MM.1S (cell line): ENCODE data around the gene TRAF3IP1.

Experiments
- DNase-seq: peaks from one replicate; pipeline ENCODE4 v3.0.0-alpha.2; 2015
- H2AFZ ChIP-seq: fragments of 300-600 bp; sonication (generic); 2 replicates; pipeline ENCODE4 v1.6.0; 2016; ENCODE audit warnings: antibody characterized with exemption, low read length
- H3F3A ChIP-seq: fragments of 300-600 bp; sonication (generic); 2 replicates; pipeline ENCODE4 v1.6.1; 2016; ENCODE audit warnings: mild to moderate bottlenecking, antibody characterized with exemption, low read length, moderate library complexity, mixed read lengths; ENCODE audit not compliant: insufficient read depth
- H3K27ac ChIP-seq: fragments of 300-600 bp; sonication (generic); 2 replicates; pipeline ENCODE4 v1.5.1; 2016; ENCODE audit warnings: mild to moderate bottlenecking, low read length
- H3K27me3 ChIP-seq: fragments of 300-600 bp; sonication (generic); replicated peaks from 2 replicates; pipeline ENCODE4 v1.6.0; 2016; ENCODE audit warnings: low read length; ENCODE audit not compliant: insufficient read depth
- H3K36me3 ChIP-seq: fragments of 300-600 bp; sonication (generic); replicated peaks from 2 replicates; pipeline ENCODE4 v1.6.1; 2016; ENCODE audit warnings: mild to moderate bottlenecking, low read length, mixed read lengths; ENCODE audit not compliant: insufficient read depth
- H3K4me1 ChIP-seq: fragments of 300-600 bp; sonication (generic); 2 replicates; pipeline ENCODE4 v1.6.1; 2016; ENCODE audit warnings: low read length, mixed read lengths
- H3K4me2 ChIP-seq: fragments of 300-600 bp; sonication (generic); 2 replicates; pipeline ENCODE4 v1.6.0; 2016; ENCODE audit warnings: low read depth, low read length
- H3K4me3 ChIP-seq: fragments of 300-600 bp; sonication (generic); 2 replicates; pipeline ENCODE4 v1.5.1; 2016; ENCODE audit warnings: low read length, mixed read lengths
- H3K79me2 ChIP-seq: fragments of 300-600 bp; sonication (generic); 2 replicates; pipeline ENCODE4 v1.6.1; 2016; ENCODE audit warnings: mixed run types, low read length, mixed read lengths
- H3K9ac ChIP-seq: fragments of 300-600 bp; sonication (generic); 2 replicates; pipeline ENCODE4 v1.6.1; 2016; ENCODE audit warnings: low read length, mixed read lengths
- H3K9me2 ChIP-seq: fragments of 300-600 bp; sonication (generic); replicated peaks from 2 replicates; pipeline ENCODE4 v1.6.1; 2016; ENCODE audit warnings: mild to moderate bottlenecking, low read length, mixed read lengths; ENCODE audit not compliant: insufficient read depth
- H3K9me3 ChIP-seq: fragments of 300-600 bp; sonication (generic); replicated peaks from 2 replicates; pipeline ENCODE4 v1.6.1; 2016; ENCODE audit warnings: mild to moderate bottlenecking, low read length, mixed read lengths; ENCODE audit not compliant: insufficient read depth
- H4K20me1 ChIP-seq: fragments of 300-600 bp; sonication (generic); 2 replicates; pipeline ENCODE4 v1.6.1; 2016; ENCODE audit warnings: mild to moderate bottlenecking, low read length, moderate library complexity, mixed read lengths; ENCODE audit not compliant: insufficient read depth
- CTCF ChIP-seq: fragments of 300-600 bp; sonication (generic); IDR thresholded peaks from 2 replicates; pipeline ENCODE4 v1.5.1; 2016; ENCODE audit warnings: antibody characterized with exemption, low read length, mixed read lengths
- EZH2 ChIP-seq: fragments of 300-600 bp; sonication (generic); optimal IDR thresholded peaks from 2 replicates; pipeline ENCODE3; 2017; ENCODE audit warnings: low read depth, mild to moderate bottlenecking, antibody characterized with exemption, low read length, mixed read lengths
- EZH2phosphoT487 ChIP-seq: fragments of 300-600 bp; sonication (generic); IDR thresholded peaks from 2 replicates; pipeline ENCODE4 v1.6.1; 2018; ENCODE audit warnings: antibody characterized with exemption, low read length

The TRAF3IP1 gene

DNA sequence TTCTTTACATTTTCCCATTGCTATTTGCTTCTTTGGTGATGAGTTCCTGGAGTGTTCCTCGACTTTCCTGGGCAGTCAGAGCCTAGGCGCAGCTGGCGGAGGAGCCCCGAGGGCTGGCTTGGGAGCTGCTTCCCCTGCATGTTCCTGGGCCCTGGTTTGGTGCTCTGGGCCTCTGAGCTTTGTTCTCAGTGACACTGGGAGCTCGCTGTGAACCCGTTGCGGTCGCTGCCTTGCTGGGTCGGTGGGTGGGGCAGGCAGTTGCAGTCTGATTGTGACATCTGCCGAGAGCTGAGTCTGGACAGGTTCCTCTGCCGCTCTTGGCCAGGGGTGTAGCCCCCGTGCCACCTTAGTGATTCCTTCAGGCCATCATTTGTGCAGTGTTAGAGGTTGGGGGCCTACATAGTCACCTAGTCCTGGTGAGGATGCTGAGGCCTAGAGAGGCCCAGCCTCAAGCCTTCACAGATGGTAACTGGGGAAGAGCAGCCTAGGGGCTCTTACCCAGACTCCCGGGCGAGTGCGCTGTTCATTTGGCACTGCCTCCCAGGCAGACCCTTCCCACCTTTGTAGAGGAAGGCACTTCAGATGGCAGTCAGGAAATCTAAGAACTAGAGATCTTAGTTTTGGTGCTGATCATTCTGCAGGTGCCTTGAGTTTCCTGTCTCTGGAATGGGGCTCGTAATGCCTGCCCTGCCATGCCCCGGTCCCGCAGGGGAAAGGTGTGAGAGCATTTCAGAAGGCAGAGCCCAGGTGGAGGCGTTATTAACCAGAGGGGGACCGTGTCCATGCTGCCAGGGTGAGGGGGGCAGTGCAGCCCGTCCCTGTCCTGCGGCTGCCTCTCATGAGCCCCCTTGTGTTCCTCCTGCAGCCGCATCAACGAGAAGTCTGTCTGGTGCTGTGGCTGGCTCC lies 114.8 kb downstream of the TRAF3IP1 start:
- Histone ChIP-seq H3K4me2 (no peak overlapping the region), H3K27me3 (no peaks in the 10 kb centered on the region), H3K9me3 (no peaks in the 10 kb centered on the region), H3F3A (no peaks in the 10 kb centered on the region), H3K27ac (no peak overlapping the region), H3K4me3 (no peak overlapping the region), H3K9ac (no peak overlapping the region), H3K79me2 (peaks cover 42% of the 10 kb centered on the region), H3K36me3 (no peaks in the 10 kb centered on the region; the same call in 1 of the 2 replicates), H3K4me1 (no peaks in the 10 kb centered on the region), H3K9me2 (no peaks in the 10 kb centered on the region), H4K20me1 (no peaks in the 10 kb centered on the region), H2AFZ (no peak overlapping the region)
- DNase-seq, result no peak
- TF ChIP-seq EZH2phosphoT487, result no peak
- no peak for TF ChIP-seq EZH2
- TF ChIP-seq CTCF, result no peak

GRCh38 chr2:238435752-238436096 lies 115.4 kb downstream of the TRAF3IP1 start:
- Histone ChIP-seq H3K79me2 (peaks cover 42% of the 10 kb centered on the region), H3K9me2 (no peaks in the 10 kb centered on the region), H3K27me3 (no peaks in the 10 kb centered on the region), H4K20me1 (no peaks in the 10 kb centered on the region), H3K9me3 (no peaks in the 10 kb centered on the region), H3F3A (no peaks in the 10 kb centered on the region), H2AFZ (no peak overlapping the region), H3K9ac (no peak overlapping the region), H3K4me2 (no peak overlapping the region), H3K27ac (no peak overlapping the region), H3K4me3 (no peak overlapping the region), H3K36me3 (no peaks in the 10 kb centered on the region; the same call in 1 of the 2 replicates), H3K4me1 (no peaks in the 10 kb centered on the region)
- TF ChIP-seq EZH2, result no peak
- TF ChIP-seq EZH2phosphoT487, result no peak
- TF ChIP-seq CTCF, result no peak
- no peak for DNase-seq

DNA sequence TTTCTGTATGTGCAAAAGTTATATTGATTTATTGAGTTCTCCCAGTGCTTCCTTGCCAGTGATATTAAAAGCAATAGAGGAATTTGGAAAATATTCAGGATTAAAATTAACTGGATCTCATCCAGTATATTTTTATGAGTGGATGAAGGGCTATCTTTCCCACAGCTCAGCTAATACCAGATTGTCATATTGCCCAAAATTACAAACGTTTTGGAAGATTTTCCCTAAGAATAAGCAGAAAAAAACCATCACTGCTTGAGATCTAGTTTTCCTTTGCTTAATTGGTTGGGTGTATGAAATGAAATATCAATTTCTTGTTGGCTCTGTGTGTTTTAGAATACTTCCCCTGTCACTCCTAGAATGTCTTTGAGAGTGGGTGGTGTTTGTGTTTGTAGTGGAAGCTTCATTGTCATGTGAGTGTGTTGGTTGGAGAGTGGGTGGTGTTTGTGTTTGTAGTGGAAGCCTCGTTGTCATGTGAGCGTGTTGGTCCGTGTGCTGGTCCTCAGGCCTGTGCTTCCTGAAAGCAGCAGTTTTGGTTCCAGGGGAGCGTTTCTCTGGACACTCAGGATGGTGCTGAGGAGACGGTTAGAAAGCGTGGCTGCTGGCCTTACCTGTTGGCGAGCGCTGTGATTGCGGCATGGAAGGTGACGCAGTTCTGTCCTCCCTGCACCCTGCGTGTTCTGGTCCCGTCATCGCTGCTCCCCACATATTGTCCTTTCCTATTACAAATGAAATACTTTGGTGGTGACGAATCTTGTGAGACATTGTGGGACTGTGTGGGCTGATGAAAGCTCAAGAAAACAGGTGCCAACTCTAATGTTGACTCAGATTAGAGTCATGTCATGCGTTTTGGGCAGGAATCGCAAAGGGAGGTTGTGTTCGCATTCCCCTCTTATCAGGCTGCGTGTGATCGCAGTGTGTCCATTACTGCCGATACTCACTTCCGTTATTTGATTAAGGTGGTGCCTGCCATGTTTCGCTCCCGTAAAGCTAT lies 118.8 kb downstream of the TRAF3IP1 start:
- H3F3A ChIP-seq, result no peaks in the 10 kb centered on the region
- peaks cover 3% of the 10 kb centered on the region; the same call in 1 of the 2 replicates for H3K36me3 ChIP-seq
- no peak for DNase-seq
- no peak overlapping the region for H3K9ac ChIP-seq
- no peak overlapping the region for H3K4me2 ChIP-seq
- TF ChIP-seq EZH2phosphoT487 (no peak), EZH2 (no peak), CTCF (no peak)
- no peak overlapping the region for H3K27ac ChIP-seq
- no peaks in the 10 kb centered on the region for H3K27me3 ChIP-seq
- no peaks in the 10 kb centered on the region for H3K4me1 ChIP-seq
- no peaks in the 10 kb centered on the region for H4K20me1 ChIP-seq
- H2AFZ ChIP-seq, result no peak overlapping the region
- no peak overlapping the region for H3K4me3 ChIP-seq
- peaks cover 32% of the 10 kb centered on the region for H3K79me2 ChIP-seq
- H3K9me3 ChIP-seq, result no peaks in the 10 kb centered on the region
- no peaks in the 10 kb centered on the region for H3K9me2 ChIP-seq
